ENCODE results near the gene POSTN.

Gene POSTN

GRCh38 chr13:37529751-37530385 is 68.7 kb downstream of the POSTN start:
- Histone ChIP-seq H3K9ac (no peak overlapping the region), H4K20me1 (no peaks in the 10 kb centered on the region), H3K27me3 (no peaks in the 10 kb centered on the region), H3K9me3 (no peaks in the 10 kb centered on the region), H3K36me3 (no peaks in the 10 kb centered on the region), H3K27ac (no peak overlapping the region), H3K4me3 (no peak overlapping the region), H3K4me2 (no peak overlapping the region), H3K4me1 (peaks cover 6% of the 10 kb centered on the region)
- no peak for TF ChIP-seq Cebpa-rat (IDR thresholded peaks at IDR 0.05)

- H3K36me3 ChIP-seq: no peaks in the 10 kb centered on the region
- H3K9ac ChIP-seq: no peak overlapping the region
- TF ChIP-seq Cebpa-rat (IDR thresholded peaks at IDR 0.05): no peak
- H3K4me2 ChIP-seq: no peak overlapping the region
- no peaks in the 10 kb centered on the region for H4K20me1 ChIP-seq
- H3K4me1 ChIP-seq: peaks cover 6% of the 10 kb centered on the region
- H3K27ac ChIP-seq: no peak overlapping the region
- H3K27me3 ChIP-seq: no peaks in the 10 kb centered on the region
- no peaks in the 10 kb centered on the region for H3K9me3 ChIP-seq
- no peak overlapping the region for H3K4me3 ChIP-seq
These were observed 71.7 kb downstream of the POSTN start for GRCh38 chr13:37526710-37527473.

- Histone ChIP-seq H3K27ac (no peak overlapping the region), H4K20me1 (no peaks in the 10 kb centered on the region), H3K4me1 (peaks cover 3% of the 10 kb centered on the region; the same call in 1 of the 2 replicates), H3K9me3 (no peaks in the 10 kb centered on the region), H3K9ac (no peak overlapping the region), H3K4me3 (no peak overlapping the region), H3K4me2 (no peak overlapping the region), H3K27me3 (no peaks in the 10 kb centered on the region), H3K36me3 (no peaks in the 10 kb centered on the region)
- no peak for TF ChIP-seq Cebpa-rat (IDR thresholded peaks at IDR 0.05)
These were observed 83.3 kb downstream of the POSTN start for GRCh38 chr13:37515226-37515625.
